Nephron progenitor cell (in vitro differentiated cells): ENCODE data around the gene PDPR.
A peak's percentile ranks its signal among the peaks of the same experiment; 100 is the strongest.
"Not testable (repeated sequence)": the region's sequence is repeated elsewhere in the genome, so short reads cannot be mapped to it uniquely, and the experiment has no call there.

ENCODE experiments used
- DNase-seq: peaks from one replicate; pipeline ENCODE4 v3.0.0; 2021
- H3K27ac Mint-ChIP-seq: 2 replicates; pipeline ENCODE4 v1.8.0; 2021; ENCODE audit warnings: mild to moderate bottlenecking, moderate library complexity, mixed read lengths
- H3K27me3 Mint-ChIP-seq: 2 replicates; pipeline ENCODE4 v1.8.0; 2021; ENCODE audit warnings: mild to moderate bottlenecking, low read depth, mixed read lengths; ENCODE audit not compliant: poor library complexity
- H3K36me3 Mint-ChIP-seq: 2 replicates; pipeline ENCODE4 v1.8.0; 2021; ENCODE audit warnings: low read depth, mixed read lengths
- H3K4me1 Mint-ChIP-seq: 2 replicates; pipeline ENCODE4 v1.8.0; 2021; ENCODE audit warnings: mixed read lengths
- H3K4me3 Mint-ChIP-seq: 2 replicates; pipeline ENCODE4 v1.8.0; 2021; ENCODE audit warnings: mild to moderate bottlenecking, moderate library complexity, mixed read lengths
- H3K9me3 Mint-ChIP-seq: 2 replicates; pipeline ENCODE4 v1.8.0; 2021; ENCODE audit warnings: mild to moderate bottlenecking, moderate library complexity, mixed read lengths

PDPR gene

DNA sequence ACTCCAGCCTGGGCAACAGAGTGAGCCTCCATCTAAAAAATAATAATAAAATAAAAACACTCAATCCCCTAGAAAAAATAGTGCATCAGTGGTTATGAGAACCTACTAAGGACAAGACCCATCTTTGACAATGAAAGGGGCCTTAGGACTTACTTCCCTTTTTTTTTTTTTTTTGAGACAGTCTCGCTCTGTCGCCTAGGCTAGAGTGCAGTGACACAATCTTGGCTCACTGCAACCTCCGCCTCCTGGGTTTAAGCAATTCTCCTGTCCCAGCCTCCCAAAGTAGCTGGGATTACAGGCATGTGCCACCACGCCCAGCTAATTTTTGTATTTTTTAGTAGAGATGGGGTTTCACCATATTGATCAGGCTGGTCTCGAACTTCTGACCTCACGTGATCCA is 2.0 kb upstream of the PDPR start:
- not testable (repeated sequence) for H3K27ac Mint-ChIP-seq, H3K36me3 Mint-ChIP-seq
- H3K4me1 Mint-ChIP-seq = peaks cover 14% of the 10 kb centered on the region

GRCh38 chr16:70113599-70113981 is 542 bp upstream of the PDPR start:
- Mint-ChIP-seq H3K36me3 (peaks cover 13% of the 10 kb centered on the region), H3K4me3 (peak overlapping the region; percentile 94), H3K4me1 (peaks cover 28% of the 10 kb centered on the region)
- H3K27ac Mint-ChIP-seq, H3K27me3 Mint-ChIP-seq, DNase-seq, H3K9me3 Mint-ChIP-seq: not testable (repeated sequence)

More for the DNA sequence above, 2.0 kb upstream of the PDPR start:
- H3K4me3 Mint-ChIP-seq, H3K9me3 Mint-ChIP-seq, H3K27me3 Mint-ChIP-seq, DNase-seq: not testable (repeated sequence)

DNA sequence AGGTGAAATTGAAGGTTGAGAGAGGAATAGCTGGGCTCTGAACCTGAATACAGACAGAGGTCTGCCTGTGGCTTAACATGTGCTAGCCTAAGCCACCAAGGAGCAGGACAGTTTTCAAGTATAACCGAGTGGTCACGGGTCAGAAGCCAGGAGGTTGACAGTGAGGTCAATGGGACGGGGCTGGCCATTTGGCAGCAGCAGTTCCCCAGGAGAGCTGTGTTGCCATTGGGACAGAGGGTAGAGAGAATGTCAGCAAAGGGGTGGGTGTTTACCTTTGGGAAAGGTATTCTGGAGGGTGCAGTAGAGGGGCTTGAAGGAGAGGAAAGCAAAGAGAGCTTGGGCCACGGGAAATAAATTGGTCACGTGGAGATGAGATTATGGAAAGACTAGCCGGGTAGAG is 4.2 kb downstream of the PDPR start:
- peak; percentile 21 for DNase-seq
- peaks cover 42% of the 10 kb centered on the region for H3K36me3 Mint-ChIP-seq
- H3K27ac Mint-ChIP-seq = peak overlapping the region; percentile 94
- not testable (repeated sequence) for H3K27me3 Mint-ChIP-seq, H3K9me3 Mint-ChIP-seq
- peaks cover 40% of the 10 kb centered on the region for H3K4me1 Mint-ChIP-seq
- peak overlapping the region; percentile 53 for H3K4me3 Mint-ChIP-seq

GRCh38 chr16:70118776-70119175 is 4.6 kb downstream of the PDPR start:
- DNase-seq, H3K27me3 Mint-ChIP-seq, H3K9me3 Mint-ChIP-seq: not testable (repeated sequence)
- peak overlapping the region; percentile 53 for H3K4me3 Mint-ChIP-seq
- H3K36me3 Mint-ChIP-seq = peaks cover 47% of the 10 kb centered on the region
- peaks cover 40% of the 10 kb centered on the region for H3K4me1 Mint-ChIP-seq
- peak overlapping the region; percentile 94 for H3K27ac Mint-ChIP-seq

DNA sequence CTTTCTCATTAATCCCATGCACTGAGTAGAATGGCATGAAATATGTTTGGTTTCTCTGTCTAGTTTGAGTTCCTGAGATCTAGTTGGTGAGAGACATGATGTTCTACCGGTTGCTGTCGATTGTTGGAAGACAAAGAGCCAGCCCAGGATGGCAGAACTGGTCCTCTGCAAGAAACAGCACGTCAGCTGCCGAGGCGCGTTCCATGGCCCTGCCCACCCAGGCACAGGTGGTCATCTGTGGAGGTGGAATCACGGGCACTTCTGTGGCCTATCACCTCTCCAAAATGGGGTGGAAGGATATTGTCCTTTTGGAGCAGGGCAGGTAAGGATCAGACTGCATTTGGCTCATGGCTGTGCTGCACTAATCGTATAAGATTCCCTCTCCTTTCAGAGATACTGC is 6.3 kb downstream of the PDPR start:
- not testable (repeated sequence) for H3K4me3 Mint-ChIP-seq, DNase-seq, H3K9me3 Mint-ChIP-seq, H3K27me3 Mint-ChIP-seq
- Mint-ChIP-seq H3K27ac (peak overlapping the region; percentile 59), H3K4me1 (peaks cover 32% of the 10 kb centered on the region), H3K36me3 (peaks cover 52% of the 10 kb centered on the region)

- H3K9me3 Mint-ChIP-seq, H3K27me3 Mint-ChIP-seq, H3K27ac Mint-ChIP-seq: not testable (repeated sequence)
These were observed 9.7 kb downstream of the PDPR start for GRCh38 chr16:70123822-70124221.

GRCh38 chr16:70126226-70126625 is 12.1 kb downstream of the PDPR start:
- peaks cover 57% of the 10 kb centered on the region for H3K36me3 Mint-ChIP-seq

More at GRCh38 chr16:70123822-70124221, 9.7 kb downstream of the PDPR start:
- DNase-seq, H3K4me1 Mint-ChIP-seq, H3K4me3 Mint-ChIP-seq: not testable (repeated sequence)
- H3K36me3 Mint-ChIP-seq = peaks cover 63% of the 10 kb centered on the region

GRCh38 chr16:70127706-70128105 is 13.6 kb downstream of the PDPR start:
- DNase-seq, H3K4me3 Mint-ChIP-seq, H3K9me3 Mint-ChIP-seq, H3K27me3 Mint-ChIP-seq, H3K4me1 Mint-ChIP-seq: not testable (repeated sequence)
- Mint-ChIP-seq H3K27ac (peak overlapping the region; percentile 50), H3K36me3 (peaks cover 59% of the 10 kb centered on the region)

More at GRCh38 chr16:70126226-70126625, 12.1 kb downstream of the PDPR start:
- not testable (repeated sequence) for DNase-seq, H3K4me3 Mint-ChIP-seq, H3K27me3 Mint-ChIP-seq, H3K27ac Mint-ChIP-seq, H3K9me3 Mint-ChIP-seq, H3K4me1 Mint-ChIP-seq

DNA sequence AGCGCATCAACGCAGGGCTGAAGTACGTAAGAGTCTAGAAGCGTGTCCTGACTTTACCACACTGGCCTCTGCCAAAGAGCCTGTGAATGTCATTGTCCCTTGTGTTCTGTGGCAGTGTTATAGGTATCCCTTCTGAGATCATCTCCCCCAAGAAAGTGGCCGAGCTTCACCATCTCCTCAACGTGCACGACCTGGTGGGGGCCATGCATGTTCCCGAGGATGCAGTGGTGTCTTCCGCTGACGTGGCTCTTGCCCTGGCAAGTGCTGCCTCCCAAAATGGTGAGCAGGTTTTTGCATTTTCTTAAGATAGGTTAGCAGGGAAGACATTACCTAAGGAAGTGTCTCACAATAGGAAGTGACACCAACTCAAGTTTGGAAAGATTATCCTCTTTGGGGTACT is 14.7 kb downstream of the PDPR start:
- H3K4me1 Mint-ChIP-seq, H3K9me3 Mint-ChIP-seq, H3K27me3 Mint-ChIP-seq, H3K4me3 Mint-ChIP-seq, DNase-seq, H3K27ac Mint-ChIP-seq: not testable (repeated sequence)
- peaks cover 60% of the 10 kb centered on the region for H3K36me3 Mint-ChIP-seq

DNA sequence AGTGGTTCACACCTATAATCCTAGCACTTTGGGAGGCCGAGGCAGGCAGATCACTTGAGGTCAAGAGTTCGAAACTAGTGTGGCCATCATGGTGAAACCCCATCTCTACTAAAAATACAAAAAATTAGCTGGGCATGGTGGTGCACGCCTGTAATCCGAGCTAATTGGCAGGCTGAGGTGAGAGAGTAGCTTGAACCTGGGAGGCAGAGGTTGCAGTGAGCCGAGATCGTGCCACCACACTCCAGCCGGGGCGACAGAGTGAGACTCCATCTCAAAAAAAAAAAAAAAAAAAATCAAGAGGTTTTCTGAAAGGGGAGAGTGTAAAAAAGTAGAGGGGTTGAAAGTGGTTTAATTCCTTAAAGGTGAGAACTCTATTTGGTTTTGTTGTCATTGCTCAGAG is 21.7 kb downstream of the PDPR start:
- Mint-ChIP-seq H3K36me3 (peaks cover 75% of the 10 kb centered on the region), H3K27ac (peak overlapping the region; percentile 90)
- H3K27me3 Mint-ChIP-seq, H3K9me3 Mint-ChIP-seq, H3K4me1 Mint-ChIP-seq, DNase-seq, H3K4me3 Mint-ChIP-seq: not testable (repeated sequence)

GRCh38 chr16:70136595-70136994 is 22.5 kb downstream of the PDPR start:
- not testable (repeated sequence) for H3K27ac Mint-ChIP-seq, H3K4me3 Mint-ChIP-seq, H3K27me3 Mint-ChIP-seq, DNase-seq, H3K4me1 Mint-ChIP-seq, H3K9me3 Mint-ChIP-seq
- H3K36me3 Mint-ChIP-seq = peaks cover 80% of the 10 kb centered on the region

GRCh38 chr16:70142739-70143138 is 28.6 kb downstream of the PDPR start:
- not testable (repeated sequence) for H3K27me3 Mint-ChIP-seq, H3K4me3 Mint-ChIP-seq, DNase-seq, H3K27ac Mint-ChIP-seq, H3K4me1 Mint-ChIP-seq, H3K9me3 Mint-ChIP-seq
- peaks cover 54% of the 10 kb centered on the region for H3K36me3 Mint-ChIP-seq

DNA sequence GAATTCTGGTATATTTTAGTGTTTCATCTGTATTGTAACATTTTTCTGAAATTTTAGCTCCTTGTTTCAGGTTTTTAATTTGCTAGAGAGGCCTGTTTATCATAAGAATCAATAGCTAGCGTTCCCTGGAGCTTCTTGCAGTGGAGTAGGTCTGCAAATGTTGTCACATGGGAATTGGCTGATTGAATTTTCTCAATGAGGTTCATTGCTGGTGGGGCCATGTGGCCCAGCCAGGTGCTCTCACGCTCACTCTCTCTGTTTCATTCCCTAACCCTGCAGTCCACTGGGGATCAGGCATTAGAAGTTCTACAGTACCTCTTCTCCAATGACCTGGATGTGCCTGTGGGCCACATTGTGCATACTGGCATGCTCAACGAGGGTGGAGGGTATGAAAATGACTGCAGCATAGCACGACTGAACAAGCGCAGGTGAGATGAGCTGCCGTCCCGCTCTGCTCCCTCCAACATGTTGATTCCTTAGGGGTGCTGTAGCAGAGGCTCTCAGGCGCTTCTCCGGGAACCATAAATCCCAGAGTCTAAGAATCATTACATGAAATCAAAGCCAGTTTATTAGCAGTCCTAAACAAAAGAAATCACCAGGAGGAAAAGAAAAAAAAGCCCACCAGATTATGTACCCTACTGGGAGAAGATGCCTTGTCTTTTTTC is 29.2 kb downstream of the PDPR start:
- not testable (repeated sequence) for H3K4me3 Mint-ChIP-seq, DNase-seq, H3K9me3 Mint-ChIP-seq, H3K27me3 Mint-ChIP-seq, H3K4me1 Mint-ChIP-seq
- peaks cover 53% of the 10 kb centered on the region for H3K36me3 Mint-ChIP-seq
- H3K27ac Mint-ChIP-seq = peak overlapping the region; percentile 67

DNA sequence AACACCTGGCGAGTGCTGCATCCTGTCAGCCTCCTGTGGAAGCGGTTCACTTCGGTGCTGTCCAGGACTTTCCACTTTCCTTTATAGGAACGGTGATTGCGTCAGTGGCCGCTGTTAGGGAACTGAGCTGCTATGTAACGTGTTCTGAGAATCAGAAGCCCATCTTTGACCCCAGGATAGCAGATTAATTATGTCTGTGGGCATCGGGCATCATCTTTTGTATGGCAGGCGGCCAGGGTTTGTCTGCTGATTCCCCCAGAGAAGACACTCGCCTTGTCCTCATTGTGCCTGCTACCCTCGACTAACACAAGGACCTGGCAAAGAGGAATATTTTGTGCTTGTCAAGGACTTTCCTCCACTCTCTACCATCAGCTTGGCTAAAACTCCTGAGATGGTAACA is 33.7 kb downstream of the PDPR start:
- not testable (repeated sequence) for H3K4me3 Mint-ChIP-seq, H3K27ac Mint-ChIP-seq, H3K27me3 Mint-ChIP-seq, DNase-seq, H3K9me3 Mint-ChIP-seq, H3K4me1 Mint-ChIP-seq
- H3K36me3 Mint-ChIP-seq = peaks cover 56% of the 10 kb centered on the region

- H3K9me3 Mint-ChIP-seq, H3K4me3 Mint-ChIP-seq, DNase-seq, H3K27me3 Mint-ChIP-seq: not testable (repeated sequence)
- H3K27ac Mint-ChIP-seq = peak overlapping the region; percentile 22
- H3K4me1 Mint-ChIP-seq = peaks cover 10% of the 10 kb centered on the region
- peaks cover 58% of the 10 kb centered on the region for H3K36me3 Mint-ChIP-seq
These were observed 34.3 kb downstream of the PDPR start for GRCh38 chr16:70148453-70148852.
